ENCODE measurements around the gene ARL8A.

- TF ChIP-seq CTCF (IDR thresholded peaks at IDR 0.05) (no peak), POLR2A (IDR thresholded peaks at IDR 0.05) (no peak)
Observed at GRCh38 chr1:202187697-202188407, 43.3 kb upstream of the ARL8A start.

All from body of pancreas (tissue), 4 donors.